Activated CD4-positive, CD25-positive, alpha-beta regulatory T cell (primary cell): ENCODE results near the gene SAC3D1.
"Not testable (repeated sequence)": the region's sequence is repeated elsewhere in the genome, so short reads cannot be mapped to it uniquely, and the experiment has no call there.

Experiments used
- DNase-seq, 4 experiments: peaks; one replicate each; lab custom pipeline; 2025; lab: John Stamatoyannopoulos, UW

The SAC3D1 gene

DNA sequence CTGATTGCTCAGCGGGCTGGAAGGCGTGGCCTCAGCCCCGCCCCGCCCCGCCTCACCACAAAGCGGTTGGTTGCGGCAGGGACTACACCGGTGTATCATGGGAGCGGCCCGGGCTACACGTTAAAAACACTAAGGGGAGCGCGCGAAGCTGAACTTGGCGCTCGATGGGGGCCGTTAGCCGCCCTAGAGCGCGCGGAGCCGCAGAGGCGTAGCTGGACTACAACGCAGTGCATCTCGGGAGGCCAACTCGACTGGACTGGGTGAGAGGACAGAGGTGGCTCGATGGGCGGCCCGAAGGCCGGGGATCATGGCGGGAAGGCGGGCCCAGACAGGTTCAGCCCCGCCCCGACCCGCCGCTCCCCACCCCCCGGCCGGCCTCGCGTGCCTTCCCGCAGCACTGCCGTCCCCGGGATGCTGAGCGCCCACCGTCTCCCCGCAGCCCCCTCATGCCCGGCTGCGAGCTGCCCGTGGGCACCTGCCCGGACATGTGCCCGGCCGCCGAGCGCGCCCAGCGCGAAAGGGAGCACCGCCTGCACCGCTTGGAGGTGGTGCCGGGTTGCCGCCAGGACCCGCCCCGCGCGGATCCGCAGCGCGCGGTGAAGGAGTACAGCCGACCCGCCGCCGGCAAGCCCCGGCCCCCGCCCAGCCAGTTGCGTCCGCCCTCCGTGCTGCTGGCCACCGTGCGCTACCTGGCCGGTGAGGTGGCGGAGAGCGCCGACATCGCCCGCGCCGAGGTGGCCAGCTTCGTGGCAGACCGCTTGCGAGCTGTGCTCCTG is at the start of gene SAC3D1:
TSS of gene SAC3D1 (plus strand) at position 364 of the 776 bp plus-strand sequence. CDS start at position 447, 83 bp downstream.
- peak; percentile 69 to 77 (median 72) for DNase-seq

DNA sequence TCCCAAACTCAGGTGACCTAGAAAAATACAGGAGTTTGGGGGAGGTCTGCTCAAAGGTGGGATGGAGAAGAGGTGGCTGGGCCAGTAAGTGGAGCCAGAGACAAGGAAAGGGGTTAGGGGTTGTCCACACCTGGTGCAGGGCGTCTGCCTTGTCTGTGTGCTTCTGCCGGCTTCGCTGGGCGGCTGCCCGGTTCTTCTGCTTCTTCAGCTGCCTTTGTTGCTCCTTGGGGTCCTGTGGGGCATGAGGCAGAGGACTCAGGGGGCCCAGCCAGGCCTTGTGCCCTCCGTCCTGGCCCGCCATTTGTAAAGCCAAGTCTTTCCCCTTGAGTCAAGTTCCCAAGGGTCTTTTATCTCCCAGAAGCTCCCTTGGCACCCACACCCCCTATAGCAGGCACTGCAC is 46.7 kb upstream of the SAC3D1 start:
- no peak for DNase-seq

DNA sequence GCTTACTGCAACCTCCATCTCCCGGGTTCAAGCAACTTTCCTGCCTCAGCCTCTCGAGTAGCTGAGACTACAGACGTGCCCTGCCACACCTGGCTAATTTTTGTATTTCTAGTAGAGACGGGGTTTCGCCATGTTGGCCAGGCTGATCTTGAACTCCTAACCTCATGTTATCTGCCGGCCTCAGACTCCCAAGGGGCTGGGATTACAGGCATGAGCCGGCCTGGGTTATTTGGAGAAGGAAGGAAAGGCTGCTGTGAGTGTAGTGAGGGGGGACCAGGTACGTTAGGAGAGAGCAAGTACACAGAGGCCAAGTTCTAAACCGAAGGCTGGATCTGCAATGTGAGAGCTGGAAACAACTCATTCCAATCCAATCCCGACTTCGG is 44.7 kb upstream of the SAC3D1 start:
- DNase-seq: no peak

DNA sequence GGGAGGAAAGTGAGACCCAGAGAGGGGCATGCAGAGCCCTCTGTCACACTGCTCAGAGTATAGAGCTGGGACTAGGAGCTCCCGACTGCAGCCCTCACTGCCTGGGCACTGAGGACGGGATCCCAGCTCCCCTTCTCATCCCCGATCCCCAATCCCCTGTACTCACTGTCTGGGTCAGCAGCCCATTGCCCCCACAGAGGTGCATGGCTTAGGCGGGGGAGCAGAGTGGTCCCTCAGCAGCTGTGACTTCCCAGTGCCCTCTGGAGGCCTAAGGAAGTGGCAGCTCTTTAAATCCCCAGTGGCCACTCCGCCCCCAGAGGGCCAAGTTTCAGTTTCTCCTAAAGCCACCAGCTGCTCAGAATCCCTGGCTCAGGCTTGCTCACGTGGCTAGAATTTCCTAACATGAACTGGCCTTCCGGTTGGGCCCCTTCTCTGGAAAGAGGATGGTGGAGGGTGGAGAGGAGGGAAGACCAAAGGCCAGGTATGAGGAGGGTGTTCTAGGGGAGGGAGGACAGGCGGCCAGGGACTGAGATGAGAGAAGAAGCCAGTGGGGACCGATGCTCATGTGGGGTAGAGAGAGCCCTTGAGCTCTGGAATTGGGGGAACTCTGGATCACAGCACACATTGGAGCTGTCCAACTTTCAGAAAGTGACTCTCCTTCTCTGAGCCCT is 44.2 kb upstream of the SAC3D1 start, which contains the start of gene BATF2:
TSS of gene BATF2 (minus strand) at position 262 of the 671 bp plus-strand sequence. CDS start at position 205, 57 bp downstream.
- DNase-seq: no peak

DNA sequence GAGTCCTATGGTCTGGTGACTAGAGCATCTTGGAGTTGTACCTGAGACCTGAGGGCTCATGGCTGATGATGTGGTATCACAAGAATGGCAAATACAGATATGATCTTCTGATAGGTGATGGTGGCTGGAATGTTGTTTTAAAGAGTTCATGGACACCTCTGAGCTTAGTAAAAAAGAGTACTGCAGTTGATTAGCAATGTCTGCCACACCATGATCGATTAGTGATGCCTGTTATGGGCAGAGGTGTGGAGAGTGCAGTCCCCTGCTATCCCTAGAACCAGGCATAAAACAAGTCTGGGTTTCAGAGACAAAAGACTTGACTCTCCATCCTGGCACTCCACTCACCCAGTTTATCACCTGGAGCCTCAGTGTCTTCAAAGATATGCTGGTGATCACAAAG is 42.9 kb upstream of the SAC3D1 start:
- no peak for DNase-seq

DNA sequence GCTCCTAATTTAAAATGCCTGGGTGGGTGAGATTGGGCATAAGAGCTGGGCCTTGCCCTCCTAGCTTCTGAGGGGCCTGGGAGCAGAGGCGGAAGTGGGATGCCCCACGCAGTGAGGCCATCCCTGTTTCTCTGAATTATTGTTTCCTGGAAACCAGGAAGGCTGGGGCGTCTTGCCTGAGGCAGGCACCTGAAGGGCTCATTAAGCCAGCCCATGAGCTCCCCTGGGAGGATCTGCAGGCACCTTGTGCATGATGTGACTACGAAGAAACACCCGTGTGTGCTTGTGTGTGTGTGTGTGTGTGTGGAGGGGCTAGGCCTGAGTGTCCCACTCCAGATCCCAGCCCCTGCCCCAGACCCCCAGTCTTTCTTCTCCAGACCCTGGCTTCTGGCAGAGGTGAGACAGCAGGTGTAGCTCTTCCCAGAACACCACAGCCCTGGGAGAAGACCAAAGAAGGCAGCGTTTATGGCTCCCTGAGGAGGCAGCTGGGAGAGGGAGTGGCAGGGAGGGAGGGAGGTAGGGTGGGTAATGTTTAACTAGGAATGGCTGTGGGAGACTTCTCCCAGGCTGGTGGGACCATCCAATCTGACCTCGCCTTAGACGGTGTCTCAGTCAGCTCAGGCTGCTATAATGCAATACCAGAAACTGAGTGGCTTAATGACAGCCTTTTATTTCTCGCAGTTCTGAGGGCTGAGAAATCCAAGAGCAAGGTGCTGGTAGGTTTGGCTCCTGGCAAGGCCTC is 42.1 kb upstream of the SAC3D1 start:
- DNase-seq: no peak

DNA sequence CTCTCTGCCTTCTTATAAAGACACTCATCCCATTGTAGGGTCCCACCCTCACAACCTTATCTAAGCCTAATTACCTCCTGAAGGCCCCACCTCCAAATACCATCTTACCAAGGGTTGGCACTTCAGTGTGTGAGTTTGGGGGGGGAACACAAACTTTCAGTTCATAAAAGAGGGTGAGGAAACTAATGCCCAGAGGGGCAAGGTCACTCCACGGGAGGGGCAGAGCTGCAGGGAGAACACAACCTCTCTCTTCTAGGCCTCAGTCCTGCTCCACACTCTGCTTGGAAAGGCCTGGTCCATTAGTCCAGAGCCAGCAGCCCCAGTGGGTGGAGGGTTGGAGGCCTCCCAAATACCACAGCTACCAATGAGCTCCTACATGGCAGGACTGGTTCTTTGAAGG is 41.5 kb upstream of the SAC3D1 start:
- DNase-seq: no peak

DNA sequence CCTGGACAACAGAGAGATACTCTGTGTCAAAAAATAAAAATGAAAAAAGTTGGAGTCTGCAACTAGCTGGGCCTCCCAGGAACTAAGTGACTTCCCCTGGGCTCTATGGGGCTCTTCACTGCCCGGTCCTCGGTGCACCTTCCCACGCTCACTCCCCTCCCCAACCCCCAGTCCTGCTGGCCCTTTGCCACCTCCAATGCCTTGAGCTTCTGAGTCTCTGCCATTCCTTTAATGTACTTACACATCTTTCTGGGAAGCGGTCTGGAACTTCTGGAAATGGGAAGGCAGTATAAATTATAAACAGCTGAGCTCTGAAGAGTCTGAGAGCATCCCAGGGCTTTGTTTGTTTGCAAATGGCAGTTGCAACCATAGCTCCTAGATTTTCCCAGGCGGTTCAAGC is 38.3 kb upstream of the SAC3D1 start:
- no peak for DNase-seq

GRCh38 chr11:65003282-65003681 is 37.7 kb upstream of the SAC3D1 start:
- DNase-seq: no peak

DNA sequence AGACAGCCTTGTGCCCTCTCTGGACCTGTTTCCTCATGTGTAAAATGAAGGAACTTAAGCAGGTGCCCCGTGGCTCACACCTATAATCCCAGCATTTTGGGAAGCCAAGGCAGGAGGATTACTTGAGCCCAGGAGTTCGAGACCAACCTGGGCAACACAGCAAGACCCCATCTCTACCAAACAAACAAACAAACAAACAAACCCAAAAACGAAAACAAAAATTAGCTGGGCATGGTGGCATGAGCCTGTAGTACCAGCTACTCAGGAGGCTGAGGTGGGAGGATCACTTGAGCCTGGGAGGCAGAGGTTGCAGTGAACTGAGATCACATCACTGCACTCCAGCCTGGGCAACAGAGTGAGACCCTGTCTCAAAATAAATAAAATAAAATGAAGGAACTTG is 37.0 kb upstream of the SAC3D1 start:
- DNase-seq: not testable (repeated sequence)

DNA sequence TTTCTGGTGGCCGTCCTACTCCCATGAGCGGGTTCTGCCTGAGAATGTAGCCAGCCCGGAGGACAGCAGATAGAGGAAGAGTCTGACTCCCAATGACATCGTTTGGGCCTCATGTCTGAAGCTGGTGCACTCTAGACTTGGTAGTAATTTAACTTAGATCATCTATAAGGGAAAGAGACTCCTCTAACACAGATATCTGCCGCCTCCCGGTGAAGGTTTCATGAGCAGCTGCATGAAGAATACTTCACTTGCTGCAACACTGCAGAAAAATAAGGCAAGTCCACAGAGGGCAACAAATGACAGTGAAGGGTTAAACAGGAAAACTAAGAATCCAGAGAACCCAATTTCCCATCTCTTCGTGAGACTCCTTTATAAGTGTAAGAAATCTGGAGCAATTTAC is 33.0 kb upstream of the SAC3D1 start:
- DNase-seq: no peak

DNA sequence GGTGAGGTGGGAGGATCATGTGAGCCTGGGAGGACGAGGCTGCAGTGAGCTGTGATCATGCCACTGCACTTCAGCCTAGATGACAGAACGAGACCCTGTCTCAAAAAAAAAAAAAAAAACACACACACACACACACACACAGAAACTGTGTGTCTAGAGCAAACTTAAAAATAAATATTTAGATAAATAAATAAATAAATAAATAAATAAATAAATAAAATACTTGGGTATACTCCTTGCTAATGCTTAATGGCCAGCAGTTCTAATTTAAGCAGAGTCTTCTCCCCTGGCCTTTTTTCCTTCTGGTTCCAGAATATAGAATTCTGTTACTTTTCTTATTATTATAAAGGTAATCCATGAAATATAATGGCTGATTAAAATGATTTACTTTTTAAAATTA is 32.1 kb upstream of the SAC3D1 start:
- DNase-seq: no peak

- DNase-seq: peak; percentile 77 to 81 (median 78)
Measured at GRCh38 chr11:65013130-65013887, 27.7 kb upstream of the SAC3D1 start.

GRCh38 chr11:65013888-65014725 is 26.9 kb upstream of the SAC3D1 start, which contains the start of gene ARL2:
Gene ARL2 (plus strand): TSS chr11:65014160. CDS start chr11:65014208, 48 bp downstream.
- DNase-seq: peak; percentile 65 to 85 (median 73)

DNA sequence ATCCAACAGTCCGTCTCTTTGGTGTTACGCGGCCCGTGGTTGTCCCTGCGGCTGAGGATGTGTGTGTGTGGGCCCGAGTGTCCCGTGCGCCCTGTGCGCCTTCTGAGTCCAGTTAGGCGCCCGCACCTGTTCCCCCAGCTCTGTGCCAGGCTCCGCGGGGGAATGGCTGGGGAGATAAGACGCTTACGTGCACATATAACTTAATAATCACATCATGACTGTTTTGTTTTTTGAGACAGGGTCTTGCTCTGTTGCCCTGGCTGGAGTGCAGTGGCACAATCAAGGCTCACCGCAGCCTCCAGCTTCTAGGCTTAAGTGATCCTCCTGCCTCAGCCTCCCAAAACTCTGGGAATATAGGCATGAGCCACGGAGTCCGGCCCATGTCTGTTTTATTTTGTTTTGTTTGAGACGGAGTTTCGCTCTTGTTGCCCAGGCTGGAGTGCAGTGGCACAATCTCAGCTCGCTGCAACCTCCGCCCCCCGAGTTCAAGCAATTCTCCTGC is 26.2 kb upstream of the SAC3D1 start:
- no peak for DNase-seq

GRCh38 chr11:65016705-65017104 is 24.3 kb upstream of the SAC3D1 start:
- no peak for DNase-seq

- DNase-seq: no peak
Measured at GRCh38 chr11:65017937-65018336, 23.1 kb upstream of the SAC3D1 start.

DNA sequence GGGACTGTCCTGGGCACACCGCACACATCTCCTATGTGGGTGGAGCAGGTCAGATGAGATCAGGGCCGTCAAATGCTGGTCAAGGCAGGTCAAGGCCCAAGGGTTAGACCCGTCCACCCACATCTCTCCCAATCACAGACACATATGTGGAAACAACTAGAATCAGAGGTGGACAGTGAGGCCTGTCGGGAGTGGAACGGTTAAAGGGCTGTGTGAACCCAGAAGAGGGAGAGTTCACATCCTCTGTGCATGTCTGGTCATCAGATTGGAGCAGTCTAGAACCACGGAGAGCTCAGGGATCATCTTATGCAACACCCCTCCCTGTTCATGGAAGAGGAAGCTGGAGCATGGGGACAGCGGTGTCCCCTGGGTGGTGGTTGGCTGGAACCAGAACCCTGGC is 21.2 kb upstream of the SAC3D1 start:
- DNase-seq: no peak

- DNase-seq: no peak
Measured at GRCh38 chr11:65021003-65021402, 20.0 kb upstream of the SAC3D1 start.

DNA sequence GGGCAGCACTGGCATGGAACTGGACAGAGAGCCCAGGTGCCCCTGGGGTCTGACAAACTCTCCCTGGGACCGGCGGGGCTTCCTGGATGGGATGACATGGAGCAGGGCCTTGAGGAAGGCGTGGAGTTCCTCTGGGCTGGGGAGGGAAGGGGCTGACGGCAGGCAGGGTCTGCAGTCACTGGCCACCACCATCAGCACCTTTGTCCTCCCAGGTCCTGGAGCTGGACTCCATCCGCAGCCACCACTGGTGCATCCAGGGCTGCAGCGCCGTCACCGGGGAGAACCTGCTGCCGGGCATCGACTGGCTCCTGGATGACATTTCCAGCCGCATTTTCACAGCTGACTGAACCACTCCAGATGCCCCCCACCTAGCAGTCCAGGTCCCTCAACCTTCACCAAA is 19.5 kb upstream of the SAC3D1 start:
- no peak for DNase-seq

- DNase-seq: not testable (repeated sequence)
Measured at GRCh38 chr11:65023502-65023901, 17.5 kb upstream of the SAC3D1 start.
